PC-9 (cell line): Measurements from ENCODE around the gene RASAL3.

ENCODE experiments used
- EZH2 ChIP-seq: fragments of 200-600 bp; sonication (generic); IDR thresholded peaks from 2 replicates; pipeline ENCODE4 v1.8.0; 2017; ENCODE audit warnings: antibody characterized with exemption, low read depth
- TF ChIP-seq, protein P1 (sequence below): fragments of 200-600 bp; sonication (generic); conservative IDR thresholded peaks from 2 replicates; pipeline ENCODE4 v1.6.1; 2017; ENCODE audit warnings: mixed run types, antibody characterized with exemption, mild to moderate bottlenecking, moderate library complexity

DNA sequence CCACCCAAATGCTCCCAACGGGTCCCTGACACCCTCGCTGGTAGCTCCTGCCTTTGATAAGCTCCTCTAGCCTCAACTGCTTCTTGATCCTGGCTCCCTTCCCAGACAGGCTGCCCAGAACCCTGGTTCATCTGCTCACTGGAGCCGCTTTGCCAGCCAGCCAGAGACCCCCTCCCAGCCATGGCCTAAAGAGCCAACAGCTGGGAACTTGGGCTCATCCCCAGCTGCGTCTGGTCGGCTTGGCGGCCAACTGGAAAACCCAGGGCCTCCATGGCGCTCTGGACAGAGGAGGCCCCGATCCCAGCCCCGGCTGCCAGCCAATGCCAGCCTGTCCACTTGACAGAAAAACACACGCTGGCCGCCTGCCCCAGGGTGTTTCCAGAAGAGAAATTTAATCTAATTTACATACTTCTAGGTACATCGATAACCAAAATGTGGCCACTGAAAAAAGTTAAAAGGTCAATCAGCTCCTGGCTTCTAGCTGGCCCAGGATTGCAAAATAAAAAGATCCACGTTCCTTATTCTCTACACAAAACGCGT lies 42.6 kb downstream of the RASAL3 start:
- TF ChIP-seq, protein P1, sequence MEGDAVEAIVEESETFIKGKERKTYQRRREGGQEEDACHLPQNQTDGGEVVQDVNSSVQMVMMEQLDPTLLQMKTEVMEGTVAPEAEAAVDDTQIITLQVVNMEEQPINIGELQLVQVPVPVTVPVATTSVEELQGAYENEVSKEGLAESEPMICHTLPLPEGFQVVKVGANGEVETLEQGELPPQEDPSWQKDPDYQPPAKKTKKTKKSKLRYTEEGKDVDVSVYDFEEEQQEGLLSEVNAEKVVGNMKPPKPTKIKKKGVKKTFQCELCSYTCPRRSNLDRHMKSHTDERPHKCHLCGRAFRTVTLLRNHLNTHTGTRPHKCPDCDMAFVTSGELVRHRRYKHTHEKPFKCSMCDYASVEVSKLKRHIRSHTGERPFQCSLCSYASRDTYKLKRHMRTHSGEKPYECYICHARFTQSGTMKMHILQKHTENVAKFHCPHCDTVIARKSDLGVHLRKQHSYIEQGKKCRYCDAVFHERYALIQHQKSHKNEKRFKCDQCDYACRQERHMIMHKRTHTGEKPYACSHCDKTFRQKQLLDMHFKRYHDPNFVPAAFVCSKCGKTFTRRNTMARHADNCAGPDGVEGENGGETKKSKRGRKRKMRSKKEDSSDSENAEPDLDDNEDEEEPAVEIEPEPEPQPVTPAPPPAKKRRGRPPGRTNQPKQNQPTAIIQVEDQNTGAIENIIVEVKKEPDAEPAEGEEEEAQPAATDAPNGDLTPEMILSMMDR, result no peak
- TF ChIP-seq EZH2, result no peak
